Spleen (tissue), 11 donors: ENCODE data around the gene MTHFR. TPM values are rescaled to one million over a fixed set of nuclear protein-coding genes. Genes with fewer than 3 reads are reported as not detected.

Experiments used
- DNase-seq: peaks from one replicate; pipeline ENCODE4 v3.0.0-alpha.2; 2020
- H3K27ac ChIP-seq, 8 donors: fragments of 200-600 bp; sonication (generic) in 7 of 8; 1 replicate in 4 of 8; 2 replicates in 4 of 8; pipeline versions ENCODE4 v1.5.0 to v1.8.0; 2016 to 2021; ENCODE audit warnings: inconsistent platforms in 4 of 8, mild to moderate bottlenecking in 4 of 8, moderate library complexity in 1 of 8
- H3K27me3 ChIP-seq, 7 donors: fragments of 200-600 bp; sonication (generic) in 6 of 7; replicated peaks in 1 of 7; 1 replicate in 4 of 7; 2 replicates in 3 of 7; pipeline versions ENCODE4 v1.5.0 to v1.8.0; 2016 to 2021; ENCODE audit warnings: inconsistent platforms in 3 of 7, mild to moderate bottlenecking in 1 of 7
- H3K36me3 ChIP-seq, 6 donors: fragments of 200-600 bp; sonication (generic) in 5 of 6; 1 replicate in 4 of 6; 2 replicates in 2 of 6; pipeline versions ENCODE4 v1.5.0 to v1.8.0; 2016 to 2021; ENCODE audit warnings: inconsistent platforms in 2 of 6
- H3K4me1 ChIP-seq, 6 donors: fragments of 200-600 bp; sonication (generic) in 5 of 6; 1 replicate in 3 of 6; 2 replicates in 3 of 6; pipeline versions ENCODE4 v1.5.0 to v1.8.0; 2016 to 2021; ENCODE audit warnings: inconsistent platforms in 3 of 6
- H3K4me3 ChIP-seq, 8 donors: fragments of 200-600 bp; sonication (generic) in 7 of 8; 1 replicate in 4 of 8; 2 replicates in 4 of 8; pipeline versions ENCODE4 v1.5.0 to v1.8.0; 2016 to 2021; ENCODE audit warnings: inconsistent platforms in 4 of 8, mild to moderate bottlenecking in 4 of 8, moderate library complexity in 2 of 8
- H3K9me3 ChIP-seq, 8 donors: fragments of 200-600 bp; sonication (generic) in 7 of 8; 1 replicate in 4 of 8; 2 replicates in 4 of 8; pipeline versions ENCODE4 v1.5.0 to v1.8.0; 2016 to 2021; ENCODE audit warnings: inconsistent platforms in 4 of 8
- POLR2A ChIP-seq, 3 donors: fragments of 450-650 bp; IDR thresholded peaks; one replicate each; pipeline ENCODE4 v1.5.1; 2017; ENCODE audit warnings: antibody characterized with exemption in 3 of 3, mild to moderate bottlenecking in 1 of 3
- POLR2AphosphoS5 ChIP-seq, 3 donors: sonication (generic); formaldehyde crosslinking; IDR thresholded peaks; one replicate each; pipeline ENCODE4 v1.5.1; 2017; ENCODE audit warnings: antibody characterized with exemption in 3 of 3
- WGBS, 5 donors: extraction: QIAGEN DNeasy Blood & Tissue Kit in 3 of 5; methylation state at CpG; one replicate each; pipeline versions ENCODE4 v1.1.5 to v1.1.7; 2013 to 2018; 5-methylcytosine and 5-hydroxymethylcytosine counted together
- intact Hi-C: fragments of 100-400 bp; cut with DNase I; formaldehyde crosslinking; loops from one replicate; pipeline ENCODE4 v1.15.0; 2023; ENCODE audit warnings: low total_unique reads
- polyA plus RNA-seq, 3 donors: library from polyadenylated mRNA; stranded (reverse); fragments of 200-250 nt; gene quantifications; one replicate each; pipeline ENCODE4 v1.2.1, GENCODE V29; 2013
- total RNA-seq, 7 donors: library from RNA; depleted of rRNA in 3 of 7; stranded (reverse); fragments of >200 nt in 3 of 7; fragmentation: NEBNext Ultra II Directional in 4 of 7; extraction: Animal tissue kit (Norgen Biotek cat#: 25700) in 4 of 7; gene quantifications; one replicate each; pipeline versions ENCODE4 v1.1.0 to v1.2.1, GENCODE V29; 2016 to 2021
- TF ChIP-seq, protein P1 (sequence below), 11 experiments: fragments of 200-600 bp in 7 of 11; fragments of 450-650 bp in 4 of 11; sonication (generic) in 4 of 11; IDR thresholded peaks in 8 of 11; conservative IDR thresholded peaks in 3 of 11; 1 replicate in 7 of 11; 2 replicates in 4 of 11; pipeline versions ENCODE4 v1.4.0 to v1.8.0; 2016 to 2021; ENCODE audit warnings: antibody characterized with exemption in 11 of 11, inconsistent platforms in 4 of 11, mild to moderate bottlenecking in 1 of 11
- donor health status: healthy with polysubstance abuse.
- donor health status: DM: no; HTN: no; CAD: no; lungs with moderate emphysema.
- donor health status: DM: no; HTN: no; CAD: no.
- donor health status: Bipolar disorder and iron deficiency.
- donor health status: healthy.
- donor health status: DM: no; HTN: no; CAD: no.
- donor health status: DM: yes; HTN: yes; CAD: no.

MTHFR gene
- total and polyA plus RNA-seq, 10 donors: 6.7 to 79.8 (median 67.7) TPM

DNA sequence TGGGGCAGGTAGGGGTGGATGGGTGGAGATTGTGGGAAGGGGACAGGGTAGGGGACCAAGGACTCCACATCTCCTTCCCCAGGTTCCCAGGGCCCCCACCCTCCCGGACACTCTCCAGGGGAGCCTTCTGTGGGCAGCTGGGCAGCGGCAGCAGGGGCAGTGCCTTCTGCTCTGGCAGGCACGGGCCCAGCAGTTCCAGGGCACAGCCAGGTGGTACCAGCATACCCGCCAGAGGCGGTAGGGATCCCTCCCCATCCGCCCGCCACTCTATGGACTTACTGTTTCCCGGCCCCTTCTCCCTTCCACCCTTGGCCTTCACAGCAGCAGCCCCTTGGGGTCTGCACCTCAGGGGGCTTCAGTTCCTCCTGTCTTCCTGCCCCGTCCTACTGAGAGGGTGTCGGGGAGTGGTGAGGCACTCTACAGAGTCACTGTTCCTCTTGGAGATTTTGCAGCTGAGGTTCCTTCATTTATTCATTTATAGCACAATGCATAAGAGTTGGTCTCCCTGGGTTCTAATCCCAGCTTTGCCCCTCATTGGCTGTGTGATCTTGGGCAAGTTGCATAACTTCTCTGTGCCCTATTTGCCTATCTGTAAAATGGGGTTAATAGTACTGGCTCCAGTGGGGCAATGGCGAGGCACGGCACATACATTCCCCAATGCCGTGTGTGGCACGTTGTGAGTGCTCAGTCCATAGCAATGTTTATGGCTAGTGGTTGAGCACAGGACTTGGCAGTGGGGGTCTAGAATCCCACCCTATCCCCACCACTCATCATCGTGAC, 26.7 kb downstream of the MTHFR start:
- H3K4me3 ChIP-seq: no peak overlapping the region
- H3K27ac ChIP-seq: no peak overlapping the region
- intact Hi-C loops: no loop called here
- H3K36me3 ChIP-seq: no peaks in the 10 kb centered on the region
- no peaks in the 10 kb centered on the region for H3K27me3 ChIP-seq
- TF ChIP-seq, protein P1, sequence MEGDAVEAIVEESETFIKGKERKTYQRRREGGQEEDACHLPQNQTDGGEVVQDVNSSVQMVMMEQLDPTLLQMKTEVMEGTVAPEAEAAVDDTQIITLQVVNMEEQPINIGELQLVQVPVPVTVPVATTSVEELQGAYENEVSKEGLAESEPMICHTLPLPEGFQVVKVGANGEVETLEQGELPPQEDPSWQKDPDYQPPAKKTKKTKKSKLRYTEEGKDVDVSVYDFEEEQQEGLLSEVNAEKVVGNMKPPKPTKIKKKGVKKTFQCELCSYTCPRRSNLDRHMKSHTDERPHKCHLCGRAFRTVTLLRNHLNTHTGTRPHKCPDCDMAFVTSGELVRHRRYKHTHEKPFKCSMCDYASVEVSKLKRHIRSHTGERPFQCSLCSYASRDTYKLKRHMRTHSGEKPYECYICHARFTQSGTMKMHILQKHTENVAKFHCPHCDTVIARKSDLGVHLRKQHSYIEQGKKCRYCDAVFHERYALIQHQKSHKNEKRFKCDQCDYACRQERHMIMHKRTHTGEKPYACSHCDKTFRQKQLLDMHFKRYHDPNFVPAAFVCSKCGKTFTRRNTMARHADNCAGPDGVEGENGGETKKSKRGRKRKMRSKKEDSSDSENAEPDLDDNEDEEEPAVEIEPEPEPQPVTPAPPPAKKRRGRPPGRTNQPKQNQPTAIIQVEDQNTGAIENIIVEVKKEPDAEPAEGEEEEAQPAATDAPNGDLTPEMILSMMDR (IDR thresholded peaks at IDR 0.05 in 8 of 11, conservative IDR thresholded peaks at IDR 0.05 in 3 of 11): no peak
- no peak for TF ChIP-seq POLR2A (IDR thresholded peaks at IDR 0.05)
- peaks cover 0 to 2% (median under 1%) of the 10 kb centered on the region in 6 donors for H3K4me1 ChIP-seq
- 89 to 93% (median 91%) methylated on average over 12 to 15 of the region's 15 CpGs for WGBS, 5 donors
- peak; percentile 54 for DNase-seq
- H3K9me3 ChIP-seq: no peaks in the 10 kb centered on the region

DNA sequence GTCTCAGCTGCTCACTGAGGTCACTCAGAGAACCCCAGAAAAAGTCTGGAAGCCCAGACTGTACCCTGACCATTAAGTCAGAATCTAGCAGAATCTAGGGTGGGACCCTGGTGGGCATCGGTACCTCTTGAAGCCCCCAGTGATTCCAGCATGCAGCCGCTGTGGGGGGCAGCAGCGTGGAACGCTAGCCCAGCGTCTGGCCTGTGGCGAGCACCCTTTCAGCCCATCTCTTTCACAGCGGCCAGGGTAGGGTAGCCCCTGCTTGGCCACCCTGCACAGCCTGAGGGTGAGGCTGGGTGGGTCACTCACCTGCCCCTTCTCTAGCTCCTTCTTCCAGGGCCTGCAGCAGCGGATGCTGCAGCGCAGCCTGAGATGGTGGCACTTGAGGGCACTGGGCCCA, 27.4 kb downstream of the MTHFR start:
- H3K27me3 ChIP-seq: no peaks in the 10 kb centered on the region
- no peak overlapping the region for H3K4me3 ChIP-seq
- no peaks in the 10 kb centered on the region for H3K9me3 ChIP-seq
- intact Hi-C loops: no loop called here
- H3K36me3 ChIP-seq: no peaks in the 10 kb centered on the region
- H3K4me1 ChIP-seq: no peaks in the 10 kb centered on the region
- 86 to 98% (median 93%) methylated on average over 7 to 9 of the region's 9 CpGs for WGBS, 5 donors
- TF ChIP-seq, protein P1 (IDR thresholded peaks at IDR 0.05 in 8 of 11, conservative IDR thresholded peaks at IDR 0.05 in 3 of 11): no peak
- TF ChIP-seq POLR2A (IDR thresholded peaks at IDR 0.05) (no peak), POLR2AphosphoS5 (IDR thresholded peaks at IDR 0.05) (no peak)
- no peak for DNase-seq
- H3K27ac ChIP-seq: no peak overlapping the region

DNA sequence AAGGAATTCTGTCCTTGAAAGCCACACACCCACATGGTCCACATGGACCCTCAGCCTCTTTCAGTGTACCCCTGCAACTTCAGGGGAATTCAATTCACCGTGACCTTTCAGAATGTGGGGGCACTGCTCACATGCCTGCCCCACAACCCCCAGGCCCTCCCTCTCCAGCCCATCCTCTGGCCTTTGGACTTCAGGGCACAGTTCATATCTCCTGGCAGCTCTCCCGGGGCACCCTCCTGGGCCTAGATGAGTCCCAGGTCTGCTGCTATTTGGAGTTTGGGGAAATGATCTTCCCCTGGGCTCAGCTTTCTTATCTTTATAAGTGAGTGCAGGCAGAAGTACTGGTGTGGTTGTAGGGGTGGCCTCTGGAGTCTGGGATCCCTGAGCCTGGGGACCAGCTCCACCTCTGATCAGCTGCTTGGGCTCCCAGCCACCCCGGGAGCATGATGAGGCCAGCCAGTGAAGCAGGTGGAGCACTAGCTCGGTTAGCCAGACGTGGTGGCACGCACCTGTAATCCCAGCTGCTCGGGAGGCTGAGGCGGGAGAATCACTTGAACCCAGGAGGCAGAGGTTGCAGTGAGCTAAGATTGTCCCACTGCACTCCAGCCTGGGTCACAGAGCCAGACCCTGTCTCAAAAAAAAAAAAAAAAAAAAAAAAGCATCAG, 28.0 kb downstream of the MTHFR start:
- no peak for TF ChIP-seq POLR2AphosphoS5 (IDR thresholded peaks at IDR 0.05)
- WGBS, 5 donors: 91 to 96% (median 94%) methylated on average over 3 to 8 of the region's 8 CpGs
- Histone ChIP-seq H3K9me3 (no peaks in the 10 kb centered on the region), H3K27me3 (no peaks in the 10 kb centered on the region), H3K4me1 (no peaks in the 10 kb centered on the region), H3K36me3 (no peaks in the 10 kb centered on the region), H3K4me3 (no peak overlapping the region), H3K27ac (no peak overlapping the region)
- intact Hi-C loops: no loop called here
- no peak for DNase-seq

DNA sequence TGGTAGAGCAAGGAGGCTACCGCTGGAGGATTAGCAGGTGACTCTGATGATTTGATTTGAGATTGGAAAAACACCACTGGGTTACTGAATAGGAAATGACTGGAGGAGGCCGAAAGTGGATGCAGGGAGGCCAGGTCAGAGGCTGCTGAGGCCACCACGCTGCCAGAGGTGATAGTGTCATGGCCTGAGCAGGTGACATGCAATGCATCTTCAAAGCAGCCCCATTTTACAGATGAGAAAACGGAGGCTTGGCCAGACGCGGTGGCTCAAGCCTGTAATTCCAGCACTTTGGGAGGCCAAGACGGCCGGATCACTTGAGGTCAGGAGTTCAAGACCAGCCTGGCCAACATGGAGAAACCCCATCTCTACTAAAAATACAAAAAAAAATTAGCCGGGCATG, 31.0 kb downstream of the MTHFR start:
- no peak overlapping the region for H3K4me3 ChIP-seq
- H3K36me3 ChIP-seq: no peaks in the 10 kb centered on the region
- WGBS, 5 donors: 80 to 94% (median 90%) methylated on average over 9 of the region's 9 CpGs
- intact Hi-C loops: no loop called here
- DNase-seq: no peak
- H3K27me3 ChIP-seq: no peaks in the 10 kb centered on the region
- no peak overlapping the region for H3K27ac ChIP-seq
- no peak for TF ChIP-seq POLR2A (IDR thresholded peaks at IDR 0.05)
- no peak for TF ChIP-seq POLR2AphosphoS5 (IDR thresholded peaks at IDR 0.05)
- TF ChIP-seq, protein P1 (IDR thresholded peaks at IDR 0.05 in 8 of 11, conservative IDR thresholded peaks at IDR 0.05 in 3 of 11): no peak
- H3K4me1 ChIP-seq: no peaks in the 10 kb centered on the region
- no peaks in the 10 kb centered on the region for H3K9me3 ChIP-seq
